WI38 (cell line): ENCODE results near the gene SEZ6L2.
A peak's percentile ranks its signal among the peaks of the same experiment; 100 is the strongest.

Source experiments
- H3K4me3 ChIP-seq: 2 replicates; pipeline ENCODE4 v1.5.1; 2011; ENCODE audit warnings: low read depth, mild to moderate bottlenecking, control low read depth, low read length
- CTCF ChIP-seq: IDR thresholded peaks from 2 replicates; pipeline ENCODE4 v1.5.1; 2012; ENCODE audit warnings: low read depth, mild to moderate bottlenecking, control low read depth, low read length

The SEZ6L2 gene

GRCh38 chr16:29900888-29901606 is 1.7 kb upstream of the SEZ6L2 start:
- TF ChIP-seq CTCF = no peak
- peak overlapping the region; percentile 64 for H3K4me3 ChIP-seq

- no peak for TF ChIP-seq CTCF
- peak within 1 kb of the TSS; percentile 64 for H3K4me3 ChIP-seq
Observed at GRCh38 chr16:29900102-29900887, 945 bp upstream of the SEZ6L2 start, which contains the start of gene ASPHD1. TSS of gene ASPHD1 (plus strand) at chr16:29900488. CDS start at chr16:29900972, 484 bp downstream.

GRCh38 chr16:29898804-29899515 is 390 bp downstream of the SEZ6L2 start:
- 0 out of 2 replicates have a peak overlapping the region, but pooled peaks have one; percentile 64 for H3K4me3 ChIP-seq
- no peak for TF ChIP-seq CTCF

GRCh38 chr16:29898135-29898803 is 1.1 kb downstream of the SEZ6L2 start:
- no peak for TF ChIP-seq CTCF
- H3K4me3 ChIP-seq = no peak overlapping the region

- H3K4me3 ChIP-seq = no peak overlapping the region
- TF ChIP-seq CTCF = no peak
Observed at GRCh38 chr16:29897333-29897732, 2.0 kb downstream of the SEZ6L2 start.

GRCh38 chr16:29896841-29897240 is 2.5 kb downstream of the SEZ6L2 start:
- no peak for TF ChIP-seq CTCF

More at GRCh38 chr16:29896841-29897240, 2.5 kb downstream of the SEZ6L2 start:
- H3K4me3 ChIP-seq = no peak overlapping the region
